H1 (cell line): ENCODE measurements around the gene ZBTB47.

ENCODE experiments used
- EP300 ChIP-seq, 2 experiments: IDR thresholded peaks; 1 replicate in 1 of 2; 2 replicates in 1 of 2; pipeline ENCODE4 v1.6.1; 2011 to 2012; ENCODE audit warnings: low read depth in 2 of 2, low read length in 2 of 2, mild to moderate bottlenecking in 2 of 2, borderline replicate concordance in 1 of 2, inconsistent platforms in 1 of 2, moderate library complexity in 1 of 2
- NRF1 ChIP-seq: IDR thresholded peaks from 2 replicates; pipeline ENCODE4 v1.6.1; 2011; ENCODE audit warnings: mild to moderate bottlenecking, low read depth, low read length, improper control_type of control experiment
- RXRA ChIP-seq: IDR thresholded peaks from 2 replicates; pipeline ENCODE4 v1.6.1; 2011; ENCODE audit warnings: low read depth, mild to moderate bottlenecking, low read length, moderate library complexity; ENCODE audit not compliant: insufficient read depth
- SP2 ChIP-seq: IDR thresholded peaks from 2 replicates; pipeline ENCODE4 v1.6.1; 2012; ENCODE audit warnings: mild to moderate bottlenecking, low read length, inconsistent platforms
- TF ChIP-seq, protein P1 (sequence below), 3 experiments: IDR thresholded peaks; 1 replicate in 2 of 3; 2 replicates in 1 of 3; pipeline versions ENCODE4 v1.5.1 to v1.6.1; 2011; ENCODE audit warnings: low read length in 3 of 3, mild to moderate bottlenecking in 3 of 3, inconsistent platforms in 2 of 3, low read depth in 1 of 3, moderate library complexity in 1 of 3; ENCODE audit not compliant: insufficient read depth in 1 of 3; ENCODE audit errors: control extremely low read depth in 1 of 3

- no peak for TF ChIP-seq RXRA
- no peak for TF ChIP-seq EP300 (IDR thresholded peaks at IDR 0.05; ENCODE audit: borderline replicate concordance in 1 of 2, low read depth in 2 of 2, low read length in 2 of 2)
- no peak for TF ChIP-seq SP2
- TF ChIP-seq, protein P1, sequence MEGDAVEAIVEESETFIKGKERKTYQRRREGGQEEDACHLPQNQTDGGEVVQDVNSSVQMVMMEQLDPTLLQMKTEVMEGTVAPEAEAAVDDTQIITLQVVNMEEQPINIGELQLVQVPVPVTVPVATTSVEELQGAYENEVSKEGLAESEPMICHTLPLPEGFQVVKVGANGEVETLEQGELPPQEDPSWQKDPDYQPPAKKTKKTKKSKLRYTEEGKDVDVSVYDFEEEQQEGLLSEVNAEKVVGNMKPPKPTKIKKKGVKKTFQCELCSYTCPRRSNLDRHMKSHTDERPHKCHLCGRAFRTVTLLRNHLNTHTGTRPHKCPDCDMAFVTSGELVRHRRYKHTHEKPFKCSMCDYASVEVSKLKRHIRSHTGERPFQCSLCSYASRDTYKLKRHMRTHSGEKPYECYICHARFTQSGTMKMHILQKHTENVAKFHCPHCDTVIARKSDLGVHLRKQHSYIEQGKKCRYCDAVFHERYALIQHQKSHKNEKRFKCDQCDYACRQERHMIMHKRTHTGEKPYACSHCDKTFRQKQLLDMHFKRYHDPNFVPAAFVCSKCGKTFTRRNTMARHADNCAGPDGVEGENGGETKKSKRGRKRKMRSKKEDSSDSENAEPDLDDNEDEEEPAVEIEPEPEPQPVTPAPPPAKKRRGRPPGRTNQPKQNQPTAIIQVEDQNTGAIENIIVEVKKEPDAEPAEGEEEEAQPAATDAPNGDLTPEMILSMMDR (IDR thresholded peaks at IDR 0.05; ENCODE audit: control extremely low read depth in 1 of 3, insufficient read depth in 1 of 3, low read depth in 1 of 3, low read length in 3 of 3) = no peak
- no peak for TF ChIP-seq NRF1
These were observed 16.5 kb upstream of the ZBTB47 start for GRCh38 chr3:42637001-42637400.
